GM10266 (cell line): ENCODE results near the gene CCDC167.

Source experiments
- DNase-seq: peaks from one replicate; pipeline ENCODE4 v3.0.0; 2012; ENCODE audit errors: extremely low spot score
- TF ChIP-seq, protein P1 (sequence below): IDR thresholded peaks from 2 replicates; pipeline ENCODE4 v1.5.1; 2012; ENCODE audit warnings: mild to moderate bottlenecking, low read depth; ENCODE audit not compliant: control insufficient read depth, insufficient read depth; ENCODE audit errors: missing control alignments

CCDC167 gene

DNA sequence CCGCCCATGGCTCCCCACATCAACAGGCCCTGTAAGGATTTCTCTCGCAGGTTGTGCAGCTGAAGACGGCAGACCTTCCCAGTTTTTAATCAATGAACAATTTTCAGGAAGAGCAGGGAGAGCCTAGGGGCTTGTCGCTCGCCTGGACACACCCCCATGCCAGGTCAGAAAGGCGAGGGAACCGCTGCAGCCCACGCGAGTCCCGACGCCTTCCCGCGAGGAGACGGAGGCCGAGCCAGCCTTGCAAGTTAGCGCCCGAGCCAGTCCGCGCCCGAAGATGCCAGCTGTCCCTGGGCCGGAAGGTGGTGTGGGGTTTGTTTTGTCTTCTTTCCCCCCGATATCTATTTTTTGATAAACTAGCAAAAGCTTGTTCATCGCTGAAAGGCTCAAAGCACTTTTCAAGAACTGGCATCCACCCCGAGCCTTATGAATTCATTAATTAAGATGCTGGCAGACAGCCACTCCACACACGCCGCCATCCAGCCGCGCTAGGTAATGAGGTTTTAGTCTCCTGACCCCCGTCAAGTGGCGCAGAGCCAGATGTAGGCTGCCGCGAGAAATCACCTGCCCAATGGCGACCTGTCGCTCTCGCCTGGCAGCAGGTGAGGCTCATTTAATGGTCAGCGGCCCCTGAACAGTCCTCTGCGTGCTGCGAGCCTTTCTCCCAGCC is 6.6 kb downstream of the CCDC167 start:
- DNase-seq = no peak
- TF ChIP-seq, protein P1, sequence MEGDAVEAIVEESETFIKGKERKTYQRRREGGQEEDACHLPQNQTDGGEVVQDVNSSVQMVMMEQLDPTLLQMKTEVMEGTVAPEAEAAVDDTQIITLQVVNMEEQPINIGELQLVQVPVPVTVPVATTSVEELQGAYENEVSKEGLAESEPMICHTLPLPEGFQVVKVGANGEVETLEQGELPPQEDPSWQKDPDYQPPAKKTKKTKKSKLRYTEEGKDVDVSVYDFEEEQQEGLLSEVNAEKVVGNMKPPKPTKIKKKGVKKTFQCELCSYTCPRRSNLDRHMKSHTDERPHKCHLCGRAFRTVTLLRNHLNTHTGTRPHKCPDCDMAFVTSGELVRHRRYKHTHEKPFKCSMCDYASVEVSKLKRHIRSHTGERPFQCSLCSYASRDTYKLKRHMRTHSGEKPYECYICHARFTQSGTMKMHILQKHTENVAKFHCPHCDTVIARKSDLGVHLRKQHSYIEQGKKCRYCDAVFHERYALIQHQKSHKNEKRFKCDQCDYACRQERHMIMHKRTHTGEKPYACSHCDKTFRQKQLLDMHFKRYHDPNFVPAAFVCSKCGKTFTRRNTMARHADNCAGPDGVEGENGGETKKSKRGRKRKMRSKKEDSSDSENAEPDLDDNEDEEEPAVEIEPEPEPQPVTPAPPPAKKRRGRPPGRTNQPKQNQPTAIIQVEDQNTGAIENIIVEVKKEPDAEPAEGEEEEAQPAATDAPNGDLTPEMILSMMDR = no peak

DNA sequence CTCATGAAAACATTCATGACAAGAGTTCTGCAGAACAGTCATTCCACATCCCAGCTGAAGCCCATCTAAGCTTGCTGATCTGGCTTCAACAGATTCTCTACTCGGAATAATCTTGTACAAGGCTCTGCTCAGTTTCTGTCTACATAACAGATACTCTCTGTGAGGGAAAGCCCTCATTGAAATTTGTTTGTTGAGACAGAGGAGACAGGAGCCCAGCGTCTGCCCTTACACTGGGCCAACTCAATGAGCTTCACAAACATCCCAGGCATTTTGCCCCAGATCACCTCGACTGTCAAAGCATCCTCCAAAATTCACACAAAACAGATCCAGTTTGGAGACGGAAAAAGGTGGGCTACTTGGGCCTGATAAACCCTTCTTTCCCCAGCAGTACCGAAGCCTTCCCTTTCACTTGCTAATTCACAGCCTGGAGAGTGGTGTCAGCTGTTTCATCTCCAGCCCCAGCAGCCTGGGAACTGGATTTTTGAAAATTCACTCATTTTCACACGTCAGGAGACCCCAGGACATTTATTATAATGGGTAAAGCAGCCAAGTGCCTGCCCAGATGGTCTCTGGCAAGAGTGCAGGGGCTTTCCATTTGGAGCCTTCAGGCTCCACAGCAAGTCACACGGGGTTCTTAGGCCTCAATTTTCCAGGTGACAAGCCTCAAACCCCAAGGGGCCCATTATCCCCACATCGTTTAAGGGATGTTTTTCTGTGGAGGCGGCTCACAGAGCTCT is 7.3 kb downstream of the CCDC167 start:
- TF ChIP-seq, protein P1 = no peak
- DNase-seq = no peak

DNA sequence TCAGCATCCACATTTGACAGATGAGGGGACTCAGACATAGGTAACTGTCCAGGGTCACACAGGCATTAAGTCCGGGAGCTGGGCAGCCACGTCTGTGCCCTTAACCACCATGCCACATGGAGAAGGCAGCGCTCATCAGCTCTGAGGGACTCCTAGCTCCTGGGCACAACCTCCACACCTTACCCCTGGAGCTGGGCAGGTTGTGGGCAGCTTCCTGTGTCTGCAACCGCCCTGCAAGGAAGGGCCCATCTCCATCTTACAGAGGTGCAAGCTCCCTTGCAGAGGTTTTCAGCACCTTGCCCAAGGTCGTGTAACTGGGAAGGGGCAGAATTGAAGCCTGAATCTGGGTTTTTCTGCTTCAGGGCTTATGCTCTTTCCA is 7.9 kb downstream of the CCDC167 start:
- DNase-seq = no peak
- TF ChIP-seq, protein P1 = no peak

DNA sequence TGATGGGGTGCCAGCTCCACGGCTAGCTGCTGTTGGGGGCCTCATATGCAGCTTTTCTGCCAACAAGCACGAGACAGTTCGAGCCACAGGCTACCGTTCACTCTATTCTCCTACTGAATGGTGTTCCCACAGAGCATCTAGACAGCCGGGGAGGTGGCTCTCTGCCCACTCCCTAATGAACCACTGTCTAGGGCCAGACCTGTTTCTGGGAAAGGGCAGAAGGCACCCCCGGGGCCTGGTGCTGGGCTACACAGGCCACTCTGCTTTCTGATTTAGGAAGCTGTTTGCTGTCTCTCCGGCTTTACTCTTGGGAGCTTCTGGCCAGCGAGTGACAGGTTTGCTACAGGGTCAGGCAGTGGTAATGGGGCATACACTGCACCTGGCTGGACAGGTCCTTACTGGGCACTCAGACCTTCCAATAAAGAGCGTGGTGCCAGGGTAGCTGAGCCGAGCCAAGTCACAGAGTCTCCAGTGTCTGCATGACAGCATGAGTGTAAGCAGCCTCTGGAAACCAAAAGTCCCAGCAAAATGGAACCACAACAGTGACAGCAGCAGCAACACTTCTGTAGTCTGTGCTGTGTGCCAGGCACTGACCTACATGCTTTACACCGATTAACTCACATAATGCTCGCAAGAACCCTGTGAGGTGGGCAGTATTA is 8.4 kb downstream of the CCDC167 start:
- DNase-seq = no peak
- TF ChIP-seq, protein P1 = no peak

GRCh38 chr6:37490536-37491170 is 9.0 kb downstream of the CCDC167 start:
- DNase-seq = no peak
- TF ChIP-seq, protein P1 = no peak

GRCh38 chr6:37489697-37490336 is 9.9 kb downstream of the CCDC167 start:
- TF ChIP-seq, protein P1 = no peak
- DNase-seq = no peak
